Measurements from ENCODE around the gene CLK3. TPM values are rescaled to one million over a fixed set of nuclear protein-coding genes. Genes with fewer than 3 reads are reported as not detected.

CLK3 gene
- total and polyA plus RNA-seq, 2 of the 13 experiments (the other 11 are each of a cell fraction or from before 2014, with no cell fraction given) = 41.5 to 82.0 TPM

DNA sequence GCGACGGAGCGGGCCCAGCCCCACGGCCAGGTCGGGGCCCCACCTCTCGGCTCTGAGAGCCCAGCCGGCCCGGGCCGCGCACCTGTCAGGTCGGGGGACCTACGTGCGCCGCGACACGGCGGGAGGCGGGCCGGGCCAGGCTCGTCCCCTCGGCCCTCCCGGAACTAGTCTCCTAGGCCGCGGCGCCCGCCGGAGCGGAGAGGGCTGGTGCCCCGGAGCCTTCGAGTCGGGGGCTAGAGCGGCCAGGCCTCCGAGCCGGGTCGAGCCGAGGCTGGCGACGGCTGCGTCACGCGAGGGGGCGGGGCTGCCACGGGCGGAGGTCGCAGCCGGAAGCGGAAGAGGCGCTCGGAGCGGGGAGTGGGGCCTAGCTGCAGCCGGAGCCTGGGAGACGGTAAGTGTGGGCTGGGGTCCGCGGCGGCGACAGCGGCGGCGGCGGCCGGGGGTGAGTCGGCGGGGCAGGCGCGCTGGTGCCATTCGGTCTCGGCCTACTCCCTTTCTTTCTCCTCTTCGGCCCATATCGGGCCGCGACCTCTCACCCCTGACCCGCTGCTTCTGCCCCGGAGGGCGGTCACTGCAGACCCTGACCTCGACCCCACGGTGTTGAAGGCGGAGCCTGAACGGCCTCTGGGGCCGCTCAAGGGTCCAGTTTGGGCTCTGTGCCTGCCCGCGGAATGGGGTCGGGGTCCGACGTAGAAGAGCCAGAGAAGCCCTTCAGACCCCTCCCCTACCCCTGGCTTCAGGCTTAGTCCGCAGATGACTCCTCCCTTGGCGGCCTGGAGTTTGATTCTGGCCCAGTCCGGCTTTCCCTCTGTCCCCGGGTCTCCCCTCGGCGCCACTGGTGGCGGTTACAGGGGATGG is at the start of gene CLK3 (continued):
- TF ChIP-seq NR2C2 (CRISPR knock-in tag; IDR thresholded peaks at IDR 0.05; ENCODE audit: borderline replicate concordance) (peak; percentile 98), RCOR2 (CRISPR knock-in tag; IDR thresholded peaks at IDR 0.05) (no peak), ZNF878 (CRISPR knock-in tag; IDR thresholded peaks at IDR 0.05) (0 out of 2 replicates have a peak, but pooled peaks have one; percentile 67), GABPA (IDR thresholded peaks at IDR 0.05; ENCODE audit: low read depth, low read length) (no peak), GABPA (CRISPR knock-in tag; IDR thresholded peaks at IDR 0.05; ENCODE audit: low read depth) (peak; percentile 80), MAX (IDR thresholded peaks at IDR 0.05) (no peak; the same call in 1 of the 2 replicates), IRF2 (CRISPR knock-in tag; IDR thresholded peaks at IDR 0.05) (peak; percentile 81; the same call in 1 of the 2 replicates), ZNF251 (CRISPR knock-in tag; IDR thresholded peaks at IDR 0.05) (no peak), ZHX2 (IDR thresholded peaks at IDR 0.05; ENCODE audit: low read depth) (peak; percentile 24; the same call in 1 of the 2 replicates), ZHX2 (CRISPR knock-in tag; IDR thresholded peaks at IDR 0.05; ENCODE audit: borderline replicate concordance) (peak; percentile 43; the same call in 1 of the 2 replicates), ZNF512 (CRISPR knock-in tag; IDR thresholded peaks at IDR 0.05) (no peak), ZNF709 (CRISPR knock-in tag; IDR thresholded peaks at IDR 0.05) (peak; percentile 94), MTF2 (CRISPR knock-in tag; IDR thresholded peaks at IDR 0.05; ENCODE audit: borderline replicate concordance) (peak; percentile 17; the same call in 1 of the 2 replicates), ZNF775 (CRISPR knock-in tag; IDR thresholded peaks at IDR 0.05; ENCODE audit: borderline replicate concordance) (no peak)
- TF ChIP-seq, protein P1, sequence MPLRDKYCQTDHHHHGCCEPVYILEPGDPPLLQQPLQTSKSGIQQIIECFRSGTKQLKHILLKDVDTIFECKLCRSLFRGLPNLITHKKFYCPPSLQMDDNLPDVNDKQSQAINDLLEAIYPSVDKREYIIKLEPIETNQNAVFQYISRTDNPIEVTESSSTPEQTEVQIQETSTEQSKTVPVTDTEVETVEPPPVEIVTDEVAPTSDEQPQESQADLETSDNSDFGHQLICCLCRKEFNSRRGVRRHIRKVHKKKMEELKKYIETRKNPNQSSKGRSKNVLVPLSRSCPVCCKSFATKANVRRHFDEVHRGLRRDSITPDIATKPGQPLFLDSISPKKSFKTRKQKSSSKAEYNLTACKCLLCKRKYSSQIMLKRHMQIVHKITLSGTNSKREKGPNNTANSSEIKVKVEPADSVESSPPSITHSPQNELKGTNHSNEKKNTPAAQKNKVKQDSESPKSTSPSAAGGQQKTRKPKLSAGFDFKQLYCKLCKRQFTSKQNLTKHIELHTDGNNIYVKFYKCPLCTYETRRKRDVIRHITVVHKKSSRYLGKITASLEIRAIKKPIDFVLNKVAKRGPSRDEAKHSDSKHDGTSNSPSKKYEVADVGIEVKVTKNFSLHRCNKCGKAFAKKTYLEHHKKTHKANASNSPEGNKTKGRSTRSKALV (CRISPR knock-in tag; IDR thresholded peaks at IDR 0.05) = no peak
- TF ChIP-seq, protein P2, sequence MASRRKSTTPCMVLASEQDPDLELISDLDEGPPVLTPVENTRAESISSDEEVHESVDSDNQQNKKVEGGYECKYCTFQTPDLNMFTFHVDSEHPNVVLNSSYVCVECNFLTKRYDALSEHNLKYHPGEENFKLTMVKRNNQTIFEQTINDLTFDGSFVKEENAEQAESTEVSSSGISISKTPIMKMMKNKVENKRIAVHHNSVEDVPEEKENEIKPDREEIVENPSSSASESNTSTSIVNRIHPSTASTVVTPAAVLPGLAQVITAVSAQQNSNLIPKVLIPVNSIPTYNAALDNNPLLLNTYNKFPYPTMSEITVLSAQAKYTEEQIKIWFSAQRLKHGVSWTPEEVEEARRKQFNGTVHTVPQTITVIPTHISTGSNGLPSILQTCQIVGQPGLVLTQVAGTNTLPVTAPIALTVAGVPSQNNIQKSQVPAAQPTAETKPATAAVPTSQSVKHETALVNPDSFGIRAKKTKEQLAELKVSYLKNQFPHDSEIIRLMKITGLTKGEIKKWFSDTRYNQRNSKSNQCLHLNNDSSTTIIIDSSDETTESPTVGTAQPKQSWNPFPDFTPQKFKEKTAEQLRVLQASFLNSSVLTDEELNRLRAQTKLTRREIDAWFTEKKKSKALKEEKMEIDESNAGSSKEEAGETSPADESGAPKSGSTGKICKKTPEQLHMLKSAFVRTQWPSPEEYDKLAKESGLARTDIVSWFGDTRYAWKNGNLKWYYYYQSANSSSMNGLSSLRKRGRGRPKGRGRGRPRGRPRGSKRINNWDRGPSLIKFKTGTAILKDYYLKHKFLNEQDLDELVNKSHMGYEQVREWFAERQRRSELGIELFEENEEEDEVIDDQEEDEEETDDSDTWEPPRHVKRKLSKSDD (CRISPR knock-in tag; IDR thresholded peaks at IDR 0.05; ENCODE audit: low read depth) = peak; percentile 77
